SK-N-MC (cell line): ENCODE measurements around the gene TPBGL.

Experiments used
- EZH2 ChIP-seq: fragments of 200-600 bp; sonication (generic); IDR thresholded peaks from one replicate; pipeline ENCODE4 v1.6.1; 2017; ENCODE audit warnings: antibody characterized with exemption
- FOXP2 ChIP-seq: optimal IDR thresholded peaks from 2 replicates; pipeline ENCODE3; 2011; ENCODE audit warnings: mild to moderate bottlenecking, moderate library complexity; ENCODE audit not compliant: insufficient read depth; ENCODE audit errors: extremely low read length, control extremely low read depth
- POLR2AphosphoS5 ChIP-seq: IDR thresholded peaks from 2 replicates; pipeline ENCODE4 v1.6.1; 2012; ENCODE audit warnings: mild to moderate bottlenecking, low read depth, low read length, borderline replicate concordance

DNA sequence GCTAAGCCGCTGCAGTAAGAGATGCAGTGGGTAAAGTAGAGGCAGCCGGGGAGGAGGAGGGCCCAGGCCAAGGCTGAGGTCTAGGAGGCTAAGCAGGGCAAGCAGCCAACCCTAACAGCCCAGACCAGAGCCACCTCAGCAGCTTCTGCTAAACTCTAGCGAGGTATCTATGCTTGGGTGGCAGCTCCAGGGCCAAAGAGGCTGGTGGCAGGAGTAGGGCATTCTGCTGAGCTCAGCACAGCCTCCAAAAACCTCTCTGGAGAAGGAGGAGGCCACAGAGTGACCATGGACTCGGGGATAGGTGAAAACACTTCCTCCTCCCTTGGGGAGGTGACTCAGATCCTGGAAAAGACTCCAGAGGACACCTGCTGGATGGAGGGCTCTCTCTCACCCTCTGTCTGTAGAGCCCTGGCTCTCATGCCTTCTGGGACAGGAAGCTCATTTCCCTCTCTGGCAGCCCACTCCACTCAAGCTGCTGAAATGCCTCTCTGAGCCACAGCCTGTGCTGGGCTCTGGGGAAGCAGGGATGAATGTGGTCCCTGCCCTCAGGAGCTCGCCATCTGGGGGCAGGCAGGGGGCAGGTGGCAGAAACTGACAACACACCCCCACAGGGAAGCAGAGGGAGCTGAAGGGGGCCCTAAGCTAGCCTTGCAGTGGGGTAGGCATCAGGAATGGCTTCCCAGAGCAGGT lies 16.5 kb upstream of the TPBGL start:
- TF ChIP-seq POLR2AphosphoS5 (no peak), EZH2 (no peak), FOXP2 (no peak)
